Activated CD8-positive, alpha-beta T cell treated with anti-CD3 and anti-CD28 coated beads, Interleukin-2, amount 10 ng/mL, durations not matched to agents 7 days and 5 days (primary cell): ENCODE data around the gene ITPK1. TPM values are rescaled to one million over a fixed set of nuclear protein-coding genes. Genes with fewer than 3 reads are reported as not detected.

Experiments
- ATAC-seq: fragments of 150-1000 bp; cut with Tn5 transposase; one replicate; pipeline ENCODE4 v1.10.0; 2021; ENCODE audit warnings: moderate library complexity
- CTCF ChIA-PET: fragments of 350-600 bp; sonication (Branson Sonifier 250); formaldehyde crosslinking; loops from one replicate; lab custom pipeline; 2021; ENCODE audit warnings: antibody characterized with exemption; lab: Charles Lee
- POLR2A ChIA-PET: fragments of 350-600 bp; sonication (Branson Sonifier 250); formaldehyde crosslinking; loops from one replicate; lab custom pipeline; 2021; ENCODE audit warnings: antibody characterized with exemption; lab: Charles Lee
- DNase-seq: peaks from one replicate; pipeline ENCODE4 v3.0.0-alpha.2; 2020
- H3K27ac Mint-ChIP-seq: one replicate; pipeline ENCODE4 v1.8.0; 2021; ENCODE audit warnings: mild to moderate bottlenecking, mixed read lengths
- H3K27me3 Mint-ChIP-seq: one replicate; pipeline ENCODE4 v1.8.0; 2021; ENCODE audit warnings: low read depth, mixed read lengths
- H3K36me3 Mint-ChIP-seq: one replicate; pipeline ENCODE4 v1.8.0; 2021; ENCODE audit warnings: low read depth, mixed read lengths
- H3K4me1 Mint-ChIP-seq: one replicate; pipeline ENCODE4 v1.8.0; 2021; ENCODE audit warnings: low read depth, mixed read lengths
- H3K4me3 Mint-ChIP-seq: one replicate; pipeline ENCODE4 v1.8.0; 2021; ENCODE audit warnings: mild to moderate bottlenecking, mixed read lengths
- H3K9me3 Mint-ChIP-seq: one replicate; pipeline ENCODE4 v1.8.0; 2022; ENCODE audit warnings: mixed read lengths; ENCODE audit not compliant: insufficient read depth
- total RNA-seq, 2 experiments: library from RNA; stranded (reverse); gene quantifications; one replicate each; pipeline ENCODE4 v1.2.3, GENCODE V29; 2021

The ITPK1 gene
- total RNA-seq, 2 experiments from 2014 or later: 103 to 107 TPM

DNA sequence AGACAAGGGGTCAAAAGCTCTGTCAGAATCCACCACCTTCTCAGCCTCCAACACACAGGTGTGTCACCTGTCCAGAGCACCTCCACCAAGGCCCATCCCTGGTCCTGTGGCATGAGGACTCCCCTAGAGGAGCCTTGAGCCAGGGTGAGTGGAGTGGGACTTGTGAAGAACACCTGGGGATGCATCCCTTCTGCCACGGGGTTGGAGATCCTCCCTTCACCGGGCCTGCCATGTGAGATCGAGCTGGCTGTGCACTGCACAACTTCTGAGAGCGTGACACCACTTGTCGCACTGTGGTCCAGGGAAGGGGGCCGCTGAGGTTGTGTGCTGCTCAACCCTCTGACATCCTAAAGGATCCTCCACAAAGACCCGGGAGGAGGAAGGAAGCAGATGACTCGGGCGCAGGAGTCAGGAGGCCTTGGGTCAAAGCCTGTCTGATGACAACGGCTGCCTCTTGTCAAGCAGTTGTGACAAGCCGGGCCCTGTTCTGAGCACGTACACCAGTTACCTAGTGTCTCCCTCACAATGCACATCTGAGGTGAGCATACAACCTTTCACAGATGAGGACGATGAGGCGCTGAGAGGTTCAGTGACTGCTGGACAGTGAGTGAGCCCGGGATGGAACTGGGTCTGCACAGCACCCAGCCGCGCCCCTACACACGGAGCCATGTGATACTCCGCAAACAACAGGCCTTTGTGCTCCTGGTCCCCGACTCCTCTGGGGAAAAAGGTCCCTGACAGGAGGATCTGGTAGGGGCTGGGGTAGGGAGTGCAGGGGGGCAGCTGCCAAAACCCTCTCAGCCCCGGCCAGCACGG lies 157.1 kb downstream of the ITPK1 start:
- POLR2A ChIA-PET: no interaction called here
- Mint-ChIP-seq H3K27me3 (no peaks in the 10 kb centered on the region), H3K4me3 (no peak overlapping the region), H3K4me1 (no peaks in the 10 kb centered on the region), H3K9me3 (no peaks in the 10 kb centered on the region), H3K36me3 (peaks cover 13% of the 10 kb centered on the region), H3K27ac (no peak overlapping the region)
- ATAC-seq: no peak
- CTCF ChIA-PET: no interaction called here
- no peak for DNase-seq

DNA sequence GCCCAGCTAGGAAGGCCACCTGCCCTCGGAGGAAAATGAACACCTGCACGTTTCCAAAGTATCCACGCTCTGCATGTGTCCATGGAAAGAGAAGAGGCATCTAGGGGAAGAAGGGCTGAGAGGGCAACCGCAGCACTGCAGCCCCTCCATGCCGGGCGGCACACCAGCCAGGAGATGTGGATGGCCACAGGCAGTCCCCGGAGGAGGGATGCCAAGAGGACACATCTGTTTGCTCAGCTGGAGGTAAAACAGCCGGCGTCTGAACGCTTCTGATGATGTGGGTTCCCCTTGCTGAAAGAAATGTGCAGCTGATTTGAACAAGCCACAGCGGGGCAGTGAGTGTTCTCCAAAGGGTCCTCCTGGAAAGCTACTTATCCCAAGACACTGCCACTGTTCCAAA lies 158.8 kb downstream of the ITPK1 start:
- no peaks in the 10 kb centered on the region for H3K27me3 Mint-ChIP-seq
- no peak overlapping the region for H3K4me3 Mint-ChIP-seq
- ChIA-PET CTCF (no interaction called here), POLR2A (no interaction called here)
- H3K9me3 Mint-ChIP-seq: no peaks in the 10 kb centered on the region
- H3K36me3 Mint-ChIP-seq: peaks cover 16% of the 10 kb centered on the region
- peaks cover 5% of the 10 kb centered on the region for H3K4me1 Mint-ChIP-seq
- no peak for ATAC-seq
- DNase-seq: no peak
- H3K27ac Mint-ChIP-seq: no peak overlapping the region

GRCh38 chr14:92955381-92955780 lies 160.3 kb downstream of the ITPK1 start:
- Mint-ChIP-seq H3K36me3 (peaks cover 27% of the 10 kb centered on the region), H3K9me3 (no peaks in the 10 kb centered on the region), H3K27me3 (no peaks in the 10 kb centered on the region), H3K4me3 (no peak overlapping the region), H3K4me1 (peaks cover 7% of the 10 kb centered on the region), H3K27ac (no peak overlapping the region)
- CTCF ChIA-PET: interaction anchor here (0.7 to 1.6 kb wide), 5 partner anchors 10 to 184 kb away, joined by 3 to 19 read pairs (median 7); no protein-coding TSS in a partner anchor
- no peak for ATAC-seq
- POLR2A ChIA-PET: no interaction called here
- DNase-seq: no peak

DNA sequence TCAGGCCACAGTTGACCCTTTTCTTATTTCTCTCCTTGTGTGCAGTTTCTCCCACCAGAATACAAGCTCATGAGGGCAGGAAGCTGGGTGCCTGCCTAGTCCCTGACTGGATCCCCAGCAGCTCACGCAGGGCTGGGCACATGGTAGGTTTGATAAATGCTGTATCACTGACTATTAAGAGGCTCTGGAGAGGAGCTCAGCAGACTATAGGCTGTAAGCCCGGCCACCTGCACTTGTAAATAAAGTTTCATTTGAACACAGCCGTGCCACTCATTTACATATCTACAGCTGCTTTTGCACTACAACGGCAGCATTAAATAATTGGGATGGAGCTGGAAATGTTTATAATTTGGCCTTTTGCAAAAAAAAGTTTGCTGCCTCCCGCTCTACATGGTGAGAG lies 160.8 kb downstream of the ITPK1 start:
- DNase-seq (no peak), ATAC-seq (no peak)
- POLR2A ChIA-PET: no interaction called here
- CTCF ChIA-PET: interaction anchor here (0.7 to 1.6 kb wide), 6 partner anchors 11 to 185 kb away, joined by 3 to 19 read pairs (median 5); no protein-coding TSS in a partner anchor
- Mint-ChIP-seq H3K9me3 (no peaks in the 10 kb centered on the region), H3K4me1 (peaks cover 7% of the 10 kb centered on the region), H3K27ac (no peak overlapping the region), H3K4me3 (no peak overlapping the region), H3K27me3 (no peaks in the 10 kb centered on the region), H3K36me3 (peaks cover 29% of the 10 kb centered on the region)

GRCh38 chr14:92953526-92953925 lies 162.2 kb downstream of the ITPK1 start:
- Mint-ChIP-seq H3K27me3 (no peaks in the 10 kb centered on the region), H3K27ac (no peak overlapping the region), H3K9me3 (no peaks in the 10 kb centered on the region), H3K4me1 (peaks cover 7% of the 10 kb centered on the region), H3K36me3 (peaks cover 33% of the 10 kb centered on the region), H3K4me3 (no peak overlapping the region)
- DNase-seq: no peak
- ATAC-seq: no peak
- POLR2A ChIA-PET: no interaction called here
- CTCF ChIA-PET: interaction anchor here (0.8 to 3.2 kb wide), 3 partner anchors 15 to 179 kb away, joined by 3 to 51 read pairs (median 27); no protein-coding TSS in a partner anchor

GRCh38 chr14:92952481-92953298 lies 163.0 kb downstream of the ITPK1 start:
- DNase-seq (no peak), ATAC-seq (no peak)
- H3K27me3 Mint-ChIP-seq: no peaks in the 10 kb centered on the region
- H3K27ac Mint-ChIP-seq: no peak overlapping the region
- ChIA-PET CTCF (interaction anchor here (0.6 to 3.2 kb wide), 25 partner anchors 12 to 266 kb away, joined by 3 to 51 read pairs (median 4); partner anchors contain the start of genes LYSET and MOAP1), POLR2A (interaction anchor here (0.8 kb wide), 1 partner anchor 161 kb away, joined by 3 read pairs; no protein-coding TSS in a partner anchor)
- peaks cover 7% of the 10 kb centered on the region for H3K4me1 Mint-ChIP-seq
- no peaks in the 10 kb centered on the region for H3K9me3 Mint-ChIP-seq
- H3K36me3 Mint-ChIP-seq: peaks cover 30% of the 10 kb centered on the region
- no peak overlapping the region for H3K4me3 Mint-ChIP-seq

GRCh38 chr14:92951912-92952471 lies 163.7 kb downstream of the ITPK1 start:
- Mint-ChIP-seq H3K4me3 (no peak overlapping the region), H3K27me3 (no peaks in the 10 kb centered on the region), H3K27ac (no peak overlapping the region), H3K36me3 (peaks cover 31% of the 10 kb centered on the region), H3K4me1 (peaks cover 7% of the 10 kb centered on the region), H3K9me3 (no peaks in the 10 kb centered on the region)
- CTCF ChIA-PET: interaction anchor here (0.6 to 3.2 kb wide), 26 partner anchors 13 to 267 kb away, joined by 3 to 51 read pairs (median 4); partner anchors contain the start of genes LYSET and MOAP1
- DNase-seq (peak; percentile 88), ATAC-seq (peak; percentile 95)
- POLR2A ChIA-PET: interaction anchor here (0.7 to 0.8 kb wide), 2 partner anchors 45 to 162 kb away, joined by 3 read pairs; no protein-coding TSS in a partner anchor

DNA sequence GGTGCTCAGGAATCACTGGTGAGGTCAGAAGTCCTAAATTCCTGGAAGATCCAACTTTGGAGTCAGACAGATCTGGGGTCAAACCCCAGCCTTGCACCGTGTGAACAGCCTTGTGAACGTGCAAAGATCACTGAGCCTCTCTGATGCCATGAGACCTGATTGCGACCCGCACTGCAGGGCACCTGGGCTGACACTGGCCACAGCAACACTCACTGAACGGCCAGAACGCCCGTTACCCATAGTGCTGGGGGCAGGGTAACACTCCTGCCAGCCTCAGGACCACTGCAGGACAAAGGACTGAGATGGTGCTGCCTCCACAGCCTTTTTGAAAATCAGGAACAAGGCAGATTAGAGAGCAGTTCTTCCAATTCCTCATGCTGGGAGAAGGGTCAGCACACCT lies 164.5 kb downstream of the ITPK1 start:
- ATAC-seq: no peak
- peaks cover 7% of the 10 kb centered on the region for H3K4me1 Mint-ChIP-seq
- no peaks in the 10 kb centered on the region for H3K27me3 Mint-ChIP-seq
- no peak overlapping the region for H3K4me3 Mint-ChIP-seq
- ChIA-PET POLR2A (interaction anchor here (0.7 kb wide), 1 partner anchor 46 kb away, joined by 3 read pairs; no protein-coding TSS in a partner anchor), CTCF (interaction anchor here (0.6 to 3.2 kb wide), 11 partner anchors 18 to 256 kb away, joined by 3 to 51 read pairs (median 5); no protein-coding TSS in a partner anchor)
- no peak for DNase-seq
- no peak overlapping the region for H3K27ac Mint-ChIP-seq
- no peaks in the 10 kb centered on the region for H3K9me3 Mint-ChIP-seq
- H3K36me3 Mint-ChIP-seq: peaks cover 28% of the 10 kb centered on the region

GRCh38 chr14:92950773-92951172 lies 165.0 kb downstream of the ITPK1 start:
- peaks cover 27% of the 10 kb centered on the region for H3K36me3 Mint-ChIP-seq
- ATAC-seq (no peak), DNase-seq (no peak)
- no peak overlapping the region for H3K27ac Mint-ChIP-seq
- no peaks in the 10 kb centered on the region for H3K9me3 Mint-ChIP-seq
- H3K27me3 Mint-ChIP-seq: no peaks in the 10 kb centered on the region
- no peak overlapping the region for H3K4me3 Mint-ChIP-seq
- peaks cover 7% of the 10 kb centered on the region for H3K4me1 Mint-ChIP-seq
- POLR2A ChIA-PET: no interaction called here
- CTCF ChIA-PET: no interaction called here

DNA sequence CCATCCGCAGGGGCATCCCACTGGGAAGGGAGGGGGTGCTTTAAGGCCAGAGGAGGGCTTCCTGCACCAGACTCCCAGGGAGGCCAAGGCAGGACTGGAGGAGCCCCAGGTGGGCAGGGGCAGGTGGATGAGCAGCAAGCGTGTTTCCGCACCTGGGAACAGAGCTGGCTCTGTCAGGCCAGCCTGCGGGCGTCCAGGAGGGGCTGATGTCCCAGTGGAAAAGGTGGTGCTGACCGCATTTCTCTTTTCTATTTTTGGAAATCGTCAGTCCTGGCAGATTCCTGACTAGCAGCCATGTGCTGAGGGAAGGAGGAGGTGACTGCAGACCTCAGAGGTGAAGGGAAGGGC lies 165.6 kb downstream of the ITPK1 start:
- Mint-ChIP-seq H3K36me3 (peaks cover 27% of the 10 kb centered on the region), H3K4me3 (no peak overlapping the region), H3K27ac (no peak overlapping the region), H3K9me3 (no peaks in the 10 kb centered on the region), H3K4me1 (peaks cover 7% of the 10 kb centered on the region), H3K27me3 (no peaks in the 10 kb centered on the region)
- CTCF ChIA-PET: no interaction called here
- no peak for ATAC-seq
- POLR2A ChIA-PET: no interaction called here
- no peak for DNase-seq

DNA sequence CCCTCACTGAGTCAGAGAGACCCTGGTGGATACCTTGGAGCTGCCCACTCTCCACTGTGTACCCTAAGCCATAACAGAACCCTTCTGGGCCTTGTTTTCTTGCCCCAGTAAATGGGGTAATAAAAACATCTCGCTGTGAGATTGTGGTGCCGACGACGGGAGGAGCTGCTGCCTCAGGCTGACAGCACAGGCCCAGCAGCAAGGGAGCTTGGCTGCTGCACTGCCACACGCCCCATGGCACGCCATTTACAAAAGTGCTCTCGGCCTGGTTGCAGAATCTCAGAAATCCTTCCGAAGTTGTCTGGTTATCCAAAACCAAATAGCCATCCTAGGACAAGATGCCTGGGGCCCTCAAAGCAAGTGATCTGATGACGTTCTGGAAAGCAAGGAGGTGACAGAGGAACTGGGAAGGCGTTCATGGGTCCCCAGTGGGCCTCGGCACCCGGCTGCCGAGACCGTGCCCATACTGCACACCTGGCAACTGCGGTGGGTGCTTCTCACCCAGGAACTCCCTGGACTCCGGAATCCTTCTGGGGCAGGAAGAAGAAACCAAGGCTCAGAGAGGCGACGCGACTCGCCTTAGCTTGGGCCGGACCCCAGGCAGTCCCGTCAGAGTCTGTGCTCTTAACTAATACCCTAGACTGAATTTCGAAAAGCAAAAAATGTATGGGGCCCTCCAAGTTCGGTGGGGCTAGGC lies 166.1 kb downstream of the ITPK1 start:
- Mint-ChIP-seq H3K9me3 (no peaks in the 10 kb centered on the region), H3K27me3 (no peaks in the 10 kb centered on the region), H3K27ac (no peak overlapping the region), H3K36me3 (peaks cover 27% of the 10 kb centered on the region), H3K4me1 (peaks cover 7% of the 10 kb centered on the region), H3K4me3 (no peak overlapping the region)
- ATAC-seq (no peak), DNase-seq (no peak)
- CTCF ChIA-PET: no interaction called here
- POLR2A ChIA-PET: no interaction called here
